Measurements from ENCODE around the gene TUBA4B. TPM values are rescaled to one million over a fixed set of nuclear protein-coding genes. Genes with fewer than 3 reads are reported as not detected.

The TUBA4B gene
- total RNA-seq, 1 experiment from 2014 or later = not detected

- H4K20me1 ChIP-seq (ENCODE audit: control insufficient read depth, insufficient read depth, insufficient read length) = no peaks in the 10 kb centered on the region
- H3K79me1 ChIP-seq (ENCODE audit: insufficient read depth, low read depth, low read length, poor library complexity, severe bottlenecking) = no peaks in the 10 kb centered on the region
- no peak overlapping the region for H4K5ac ChIP-seq (ENCODE audit: insufficient read length, low read depth, low read length)
- no peak overlapping the region for H4K91ac ChIP-seq (ENCODE audit: insufficient read length, low read depth, low read length)
- no peaks in the 10 kb centered on the region; the same call in 1 of the 2 replicates for H3K4me1 ChIP-seq (ENCODE audit: insufficient read depth, low read length)
- H2AFZ ChIP-seq (ENCODE audit: low read length) = no peak overlapping the region
- WGBS (ENCODE audit: extremely low coverage, insufficient read length, low lambda C conversion rate) = 100% methylated on average over 1 of the region's 1 CpG
- Mint-ChIP-seq H3K36me3 (ENCODE audit: insufficient read depth in 1 of 3, low read depth in 3 of 3) (no peaks in the 10 kb centered on the region), H3K4me3 (no peak overlapping the region), H3K27ac (no peak overlapping the region), H3K4me1 (peaks cover 18 to 20% of the 10 kb centered on the region in 2 experiments), H3K27me3 (ENCODE audit: low read depth) (peaks cover 63% of the 10 kb centered on the region), H3K9me3 (no peaks in the 10 kb centered on the region; a peak in 1 of 5 replicates)
- no peak overlapping the region for H2BK20ac ChIP-seq (ENCODE audit: low read depth, low read length, poor library complexity, severe bottlenecking)
- no peaks in the 10 kb centered on the region for H3K27me3 ChIP-seq (ENCODE audit: insufficient read depth, low read length)
- no peak overlapping the region for H4K8ac ChIP-seq (replicated peaks; ENCODE audit: insufficient read length, low read depth, low read length)
- H2AK5ac ChIP-seq (ENCODE audit: insufficient read length, low read length) = no peak overlapping the region
- no peak overlapping the region for H3K18ac ChIP-seq (ENCODE audit: insufficient read length, low read depth, low read length)
- H3K4me2 ChIP-seq (ENCODE audit: insufficient read depth, insufficient read length, low read length) = no peak overlapping the region
- H3K56ac ChIP-seq (ENCODE audit: insufficient read length, low read depth, low read length) = no peak overlapping the region
- no peak overlapping the region for H3K9ac ChIP-seq (ENCODE audit: extremely low read depth, insufficient read length, low read length)
- no peak overlapping the region for H3K14ac ChIP-seq (ENCODE audit: insufficient read depth, low read length)
- no peaks in the 10 kb centered on the region for H3K9me3 ChIP-seq (ENCODE audit: control insufficient read depth, low read depth, low read length)
- H2BK15ac ChIP-seq (ENCODE audit: low read depth, low read length) = no peak overlapping the region
- H3T11ph ChIP-seq (ENCODE audit: low read length) = no peak overlapping the region
- TF ChIP-seq, protein P1, sequence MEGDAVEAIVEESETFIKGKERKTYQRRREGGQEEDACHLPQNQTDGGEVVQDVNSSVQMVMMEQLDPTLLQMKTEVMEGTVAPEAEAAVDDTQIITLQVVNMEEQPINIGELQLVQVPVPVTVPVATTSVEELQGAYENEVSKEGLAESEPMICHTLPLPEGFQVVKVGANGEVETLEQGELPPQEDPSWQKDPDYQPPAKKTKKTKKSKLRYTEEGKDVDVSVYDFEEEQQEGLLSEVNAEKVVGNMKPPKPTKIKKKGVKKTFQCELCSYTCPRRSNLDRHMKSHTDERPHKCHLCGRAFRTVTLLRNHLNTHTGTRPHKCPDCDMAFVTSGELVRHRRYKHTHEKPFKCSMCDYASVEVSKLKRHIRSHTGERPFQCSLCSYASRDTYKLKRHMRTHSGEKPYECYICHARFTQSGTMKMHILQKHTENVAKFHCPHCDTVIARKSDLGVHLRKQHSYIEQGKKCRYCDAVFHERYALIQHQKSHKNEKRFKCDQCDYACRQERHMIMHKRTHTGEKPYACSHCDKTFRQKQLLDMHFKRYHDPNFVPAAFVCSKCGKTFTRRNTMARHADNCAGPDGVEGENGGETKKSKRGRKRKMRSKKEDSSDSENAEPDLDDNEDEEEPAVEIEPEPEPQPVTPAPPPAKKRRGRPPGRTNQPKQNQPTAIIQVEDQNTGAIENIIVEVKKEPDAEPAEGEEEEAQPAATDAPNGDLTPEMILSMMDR (conservative IDR thresholded peaks at IDR 0.05) = no peak
- H3K23me2 ChIP-seq (ENCODE audit: insufficient read length, low read depth, low read length, poor library complexity, severe bottlenecking) = peaks cover 11% of the 10 kb centered on the region
- no peak overlapping the region for H2BK5ac ChIP-seq (ENCODE audit: insufficient read length, low read length)
- no peak overlapping the region for H3K23ac ChIP-seq (ENCODE audit: insufficient read length, low read depth, low read length)
- no peak overlapping the region for H2BK12ac ChIP-seq (ENCODE audit: insufficient read length, low read depth, low read length)
- H3K27ac ChIP-seq (ENCODE audit: insufficient read length, low read depth, low read length) = no peak overlapping the region
- H3K79me2 ChIP-seq (ENCODE audit: insufficient read depth, low read length) = no peaks in the 10 kb centered on the region
- H2BK120ac ChIP-seq (ENCODE audit: low read depth, low read length, poor library complexity, severe bottlenecking) = no peak overlapping the region
- no peak overlapping the region for H3K4ac ChIP-seq (ENCODE audit: low read depth, low read length)
- DNase-seq = no peak
These were observed 53.0 kb downstream of the TUBA4B start for GRCh38 chr2:219306047-219306446.
